Measurements from ENCODE around the gene ZHX3.

DNA sequence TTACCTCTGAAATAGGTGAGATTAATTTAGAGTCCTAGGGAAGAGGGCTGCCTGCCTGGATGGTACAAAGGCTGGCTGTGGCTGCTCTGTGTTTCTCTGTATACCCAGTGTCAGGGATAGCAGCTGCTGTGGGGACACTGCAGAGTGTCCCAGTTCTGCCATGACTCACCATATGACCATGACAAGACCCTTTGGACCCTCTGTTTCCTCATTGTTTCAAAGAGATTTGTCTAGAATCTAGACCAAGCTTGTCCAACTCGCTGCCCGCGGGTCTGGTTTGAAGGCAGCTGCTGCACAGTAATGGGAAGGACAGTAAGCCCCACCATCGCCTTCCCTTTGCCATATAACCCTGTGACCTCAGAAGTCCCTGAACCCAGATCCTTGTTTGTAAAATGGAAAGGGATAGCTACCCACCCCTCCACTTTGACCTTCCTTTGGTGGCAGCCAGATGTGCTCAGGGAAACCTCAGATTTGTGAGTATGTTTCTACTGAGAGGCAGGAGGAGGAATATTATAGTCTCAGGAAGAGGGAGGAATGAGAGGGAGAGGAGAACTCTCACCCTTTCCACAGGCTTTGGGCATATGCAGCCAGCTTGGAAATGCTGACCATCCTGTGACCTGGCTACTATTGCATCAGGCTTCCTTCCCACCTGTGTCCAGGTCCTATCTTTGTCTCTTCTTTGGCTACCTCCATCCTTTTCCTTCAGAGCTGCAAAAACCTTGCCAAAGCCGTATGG lies 166.2 kb downstream of the ZHX3 start:
- TF ChIP-seq, protein P1, sequence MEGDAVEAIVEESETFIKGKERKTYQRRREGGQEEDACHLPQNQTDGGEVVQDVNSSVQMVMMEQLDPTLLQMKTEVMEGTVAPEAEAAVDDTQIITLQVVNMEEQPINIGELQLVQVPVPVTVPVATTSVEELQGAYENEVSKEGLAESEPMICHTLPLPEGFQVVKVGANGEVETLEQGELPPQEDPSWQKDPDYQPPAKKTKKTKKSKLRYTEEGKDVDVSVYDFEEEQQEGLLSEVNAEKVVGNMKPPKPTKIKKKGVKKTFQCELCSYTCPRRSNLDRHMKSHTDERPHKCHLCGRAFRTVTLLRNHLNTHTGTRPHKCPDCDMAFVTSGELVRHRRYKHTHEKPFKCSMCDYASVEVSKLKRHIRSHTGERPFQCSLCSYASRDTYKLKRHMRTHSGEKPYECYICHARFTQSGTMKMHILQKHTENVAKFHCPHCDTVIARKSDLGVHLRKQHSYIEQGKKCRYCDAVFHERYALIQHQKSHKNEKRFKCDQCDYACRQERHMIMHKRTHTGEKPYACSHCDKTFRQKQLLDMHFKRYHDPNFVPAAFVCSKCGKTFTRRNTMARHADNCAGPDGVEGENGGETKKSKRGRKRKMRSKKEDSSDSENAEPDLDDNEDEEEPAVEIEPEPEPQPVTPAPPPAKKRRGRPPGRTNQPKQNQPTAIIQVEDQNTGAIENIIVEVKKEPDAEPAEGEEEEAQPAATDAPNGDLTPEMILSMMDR (IDR thresholded peaks at IDR 0.05 in 4 of 5, conservative IDR thresholded peaks at IDR 0.05 in 1 of 5) = no peak
- TF ChIP-seq POLR2A (IDR thresholded peaks at IDR 0.05) = no peak
